ENCODE measurements around the gene SCFD2. TPM values are rescaled to one million over a fixed set of nuclear protein-coding genes. Genes with fewer than 3 reads are reported as not detected.
A peak's percentile ranks its signal among the peaks of the same experiment; 100 is the strongest.
"Not testable (repeated sequence)": the region's sequence is repeated elsewhere in the genome, so short reads cannot be mapped to it uniquely, and the experiment has no call there.

SCFD2 gene
- total RNA-seq, result 10 to 100 TPM; 12.7 to 23.7 (median 18.3) TPM

DNA sequence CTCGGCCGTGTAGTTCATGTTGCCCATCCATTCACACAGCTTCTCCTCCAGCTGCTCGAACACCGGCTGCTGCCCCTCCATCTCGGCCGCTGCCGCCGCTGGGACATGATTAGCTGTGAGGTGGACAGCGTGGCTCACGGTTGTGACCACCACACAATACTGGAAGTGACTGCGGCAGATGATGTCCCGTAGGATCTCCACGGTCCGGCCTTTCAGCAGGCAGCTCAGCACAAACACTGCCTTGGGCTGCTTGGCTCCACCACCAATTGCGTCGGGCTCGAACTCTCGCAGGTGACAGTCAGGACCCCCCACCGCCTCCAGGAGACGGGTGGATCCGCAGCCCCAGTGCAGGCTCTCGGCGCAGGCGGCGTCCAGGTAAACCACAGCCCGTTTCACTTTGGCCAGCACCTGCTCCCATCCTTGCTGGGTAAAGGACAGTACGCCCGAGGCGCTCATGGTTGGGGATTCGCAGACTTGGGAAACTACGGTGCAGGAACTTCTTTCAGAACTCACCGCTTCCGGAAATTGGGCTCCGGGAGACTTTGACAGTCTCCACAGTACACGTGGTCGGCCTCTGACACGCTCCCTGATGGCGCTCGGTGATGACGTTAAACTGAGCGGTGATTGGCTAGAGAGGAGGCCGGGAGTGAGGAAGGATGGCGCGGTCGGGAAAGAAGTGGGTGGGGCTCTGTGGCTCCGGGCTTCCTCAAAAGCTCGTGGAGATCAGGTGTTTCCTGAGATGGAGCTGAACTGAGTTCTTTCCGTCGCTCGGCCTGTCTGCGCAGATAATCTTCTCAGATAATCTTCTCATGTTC is at the start of gene SCFD2:
Gene SCFD2 (minus strand): TSS at position 576 of the 815 bp plus-strand sequence.
- Histone ChIP-seq H3K36me3 (no peaks in the 10 kb centered on the region), H3K9me3 (no peaks in the 10 kb centered on the region), H3K4me3 (peak within 1 kb of the TSS; percentile 62 to 95 (median 69)), H3K27me3 (no peaks in the 10 kb centered on the region), H3K27ac (peak within 1 kb of the TSS; percentile 53 to 83 (median 68)), H3K4me1 (peaks cover 3 to 38% (median 16%) of the 10 kb centered on the region in 4 donors)
- peak; percentile 99 for DNase-seq
- 0% methylated on average over 51 of the region's 51 CpGs; no CpG with 5 or more reads in 1 of the 2 donors for WGBS, 2 donors (ENCODE audit: low coverage in 1 of 2)
- in situ Hi-C loops (cut with MboI; ENCODE audit: low pct_ligation_motif_present in 1 of 4, low pct_unique_long_range_greater_than_20kb in 1 of 4, low sequenced_read_pairs in 3 of 4), result loop anchor here in 2 of 4 donors (25.0 kb wide), 5 partner anchors 353 to 872 kb away; partner anchors contain the start of genes CHIC2 (in 2 of the 2) and PDGFRA (in 1 of the 2)
- intact Hi-C loops (cut with DNase I; ENCODE audit: low total_unique reads), result no loop called here
- TF ChIP-seq CTCF (IDR thresholded peaks at IDR 0.05) (no peak), POLR2AphosphoS5 (IDR thresholded peaks at IDR 0.05) (peak; percentile 50 to 75 (median 62))

- intact Hi-C loops (cut with DNase I; ENCODE audit: low total_unique reads); in situ Hi-C loops (cut with MboI; ENCODE audit: low pct_ligation_motif_present in 1 of 4, low pct_unique_long_range_greater_than_20kb in 1 of 4, low sequenced_read_pairs in 3 of 4): not testable (repeated sequence)
Measured at GRCh38 chr4:53409479-53409878, 43.6 kb upstream of the SCFD2 start.

DNA sequence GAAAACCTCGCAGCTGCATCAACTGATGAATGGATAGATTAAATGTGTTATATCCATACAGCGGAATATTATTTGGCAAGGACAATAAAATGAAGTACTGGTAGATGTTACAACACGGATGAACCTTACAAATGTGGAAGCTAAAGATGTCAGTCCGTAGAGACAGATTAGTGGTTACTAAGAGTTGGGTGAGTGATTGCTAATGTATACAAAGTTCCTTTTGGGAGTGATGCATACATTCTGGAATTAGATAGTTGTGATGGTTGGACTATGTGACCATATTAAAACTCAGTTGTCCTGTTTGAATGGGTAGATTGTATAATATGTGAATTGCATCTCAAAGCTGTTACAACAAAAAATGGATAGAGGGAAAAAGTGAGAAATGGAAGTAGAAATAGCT is 14.4 kb upstream of the SCFD2 start:
- WGBS, 2 donors (ENCODE audit: low coverage in 1 of 2), result 90 to 94% methylated on average over 4 of the region's 4 CpGs
- in situ Hi-C loops (cut with MboI; ENCODE audit: low pct_ligation_motif_present in 1 of 4, low pct_unique_long_range_greater_than_20kb in 1 of 4, low sequenced_read_pairs in 3 of 4), result loop anchor here in 1 of 4 donors (25.0 kb wide), 1 partner anchor 107 kb away; no protein-coding TSS in a partner anchor
- no peak overlapping the region for H3K4me3 ChIP-seq
- TF ChIP-seq POLR2AphosphoS5 (IDR thresholded peaks at IDR 0.05) (no peak), CTCF (IDR thresholded peaks at IDR 0.05) (no peak), EP300 (IDR thresholded peaks at IDR 0.05; ENCODE audit: low read depth) (no peak), POLR2A (IDR thresholded peaks at IDR 0.05) (no peak)
- intact Hi-C loops (cut with DNase I; ENCODE audit: low total_unique reads), result no loop called here
- H3K36me3 ChIP-seq, result peaks cover 0 to 22% (median 9%) of the 10 kb centered on the region in 4 donors
- no peak overlapping the region for H3K27ac ChIP-seq
- DNase-seq, result no peak
- H3K4me1 ChIP-seq, result peaks cover 0 to 31% (median 16%) of the 10 kb centered on the region in 4 donors
- H3K9me3 ChIP-seq, result no peaks in the 10 kb centered on the region
- no peaks in the 10 kb centered on the region for H3K27me3 ChIP-seq

More at GRCh38 chr4:53409479-53409878, 43.6 kb upstream of the SCFD2 start:
- H3K27ac ChIP-seq, H3K9me3 ChIP-seq, H3K27me3 ChIP-seq, H3K4me3 ChIP-seq, H3K36me3 ChIP-seq, DNase-seq: not testable (repeated sequence)
- H3K4me1 ChIP-seq, result peaks cover 0 to 15% (median 7%) of the 10 kb centered on the region in 4 donors
- WGBS, 2 donors (ENCODE audit: low coverage in 1 of 2), result 99% methylated on average over 11 of the region's 11 CpGs; no CpG with 5 or more reads in 1 of the 2 donors

GRCh38 chr4:53378171-53378482 is 12.3 kb upstream of the SCFD2 start:
- intact Hi-C loops (cut with DNase I; ENCODE audit: low total_unique reads), result no loop called here
- peak overlapping the region; percentile 81 to 99 (median 93) for H3K4me3 ChIP-seq
- TF ChIP-seq CTCF (IDR thresholded peaks at IDR 0.05) (no peak), EP300 (IDR thresholded peaks at IDR 0.05; ENCODE audit: low read depth) (no peak), POLR2A (IDR thresholded peaks at IDR 0.05) (no peak), POLR2AphosphoS5 (IDR thresholded peaks at IDR 0.05) (no peak)
- H3K9me3 ChIP-seq, result no peaks in the 10 kb centered on the region
- in situ Hi-C loops (cut with MboI; ENCODE audit: low pct_ligation_motif_present in 1 of 4, low pct_unique_long_range_greater_than_20kb in 1 of 4, low sequenced_read_pairs in 3 of 4), result loop anchor here in 1 of 4 donors (25.0 kb wide), 1 partner anchor 109 kb away; no protein-coding TSS in a partner anchor
- peaks cover 0 to 32% (median 16%) of the 10 kb centered on the region in 4 donors for H3K4me1 ChIP-seq
- no peaks in the 10 kb centered on the region for H3K27me3 ChIP-seq
- WGBS, 2 donors (ENCODE audit: low coverage in 1 of 2), result 0 to 1% methylated on average over 8 to 10 of the region's 10 CpGs
- DNase-seq, result no peak
- peak overlapping the region; percentile 90 to 98 (median 94) for H3K27ac ChIP-seq
- peaks cover 0 to 7% (median under 1%) of the 10 kb centered on the region in 4 donors for H3K36me3 ChIP-seq
